NCI-H2171 treated with DMSO at 0.1 percent for 48 hours (cell line): Measurements from ENCODE around the gene MOSPD3.

Experiments used
- DNase-seq: peaks from one replicate; lab custom pipeline; 2025; lab: John Stamatoyannopoulos, UW

The MOSPD3 gene

GRCh38 chr7:100626530-100627237 is 14.3 kb downstream of the MOSPD3 start:
- DNase-seq, result no peak

DNA sequence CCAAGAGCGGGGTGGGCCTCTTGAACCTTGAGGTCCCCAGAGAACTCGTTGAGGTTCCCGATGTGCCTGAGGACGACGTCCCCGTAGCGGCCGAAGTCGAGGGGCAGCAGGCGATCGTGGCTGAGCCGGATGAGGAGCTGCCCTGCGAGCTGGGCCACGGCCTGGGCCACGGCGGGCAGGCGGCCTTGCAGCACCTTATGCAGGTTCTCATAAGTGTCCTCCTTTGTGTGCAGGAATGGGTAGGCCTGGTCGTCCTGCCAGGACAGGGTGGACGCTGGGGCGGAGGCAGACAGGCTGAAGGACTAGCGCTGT is 14.9 kb downstream of the MOSPD3 start:
- no peak for DNase-seq

GRCh38 chr7:100629117-100629716 is 16.9 kb downstream of the MOSPD3 start:
- no peak for DNase-seq

DNA sequence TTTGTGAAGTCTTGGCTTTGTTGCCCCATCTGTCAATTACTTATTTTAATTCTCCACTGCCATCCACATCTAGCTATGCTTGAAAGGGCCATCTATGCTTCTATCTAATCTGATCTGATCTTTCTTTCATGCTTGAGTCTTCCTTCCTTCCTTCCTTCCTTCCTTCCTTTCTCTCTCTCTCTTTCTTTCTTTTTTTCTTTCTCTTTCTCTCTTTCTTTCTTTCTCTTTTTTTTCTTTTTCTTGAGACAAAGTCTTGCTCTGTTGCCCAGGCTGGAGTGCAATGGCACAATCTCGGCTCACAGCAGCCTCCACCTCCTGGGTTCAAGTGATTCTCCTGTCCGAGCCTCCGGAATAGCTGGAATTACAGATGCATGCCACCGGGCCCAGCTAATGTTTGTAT is 17.7 kb downstream of the MOSPD3 start:
- no peak for DNase-seq

GRCh38 chr7:100632951-100633717 is 20.8 kb downstream of the MOSPD3 start:
- peak; percentile 71 for DNase-seq

DNA sequence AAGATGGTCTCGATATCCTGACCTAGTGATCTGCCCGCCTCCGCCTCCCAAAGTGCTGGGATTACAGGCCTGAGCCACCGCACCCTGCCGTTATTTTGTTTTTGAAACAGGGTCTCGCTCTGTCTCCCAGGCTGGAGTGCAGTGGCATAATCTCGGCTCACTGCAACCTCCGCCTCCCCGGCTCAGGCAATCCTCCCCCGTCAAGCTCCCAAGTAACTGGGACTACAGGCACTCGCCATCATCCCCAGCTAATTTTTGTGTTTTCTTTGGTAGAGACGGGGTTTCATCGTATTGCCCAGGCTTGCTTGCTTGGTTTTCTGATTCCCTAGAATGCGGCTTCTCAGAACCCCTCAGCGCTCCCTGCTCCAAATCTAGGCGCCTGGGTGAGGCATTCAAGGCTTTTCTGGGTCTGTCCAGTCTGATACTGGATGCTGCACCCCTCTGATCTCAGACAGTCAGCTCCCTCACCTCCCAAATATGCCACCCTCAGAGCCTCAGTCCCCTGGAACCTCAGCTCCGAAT is 27.7 kb downstream of the MOSPD3 start:
- DNase-seq, result no peak

- DNase-seq, result no peak
Measured at GRCh38 chr7:100640517-100641440, 28.4 kb downstream of the MOSPD3 start.

GRCh38 chr7:100641463-100641859 is 29.1 kb downstream of the MOSPD3 start, which contains the start of gene TFR2:
TSS of gene TFR2 (minus strand) at chr7:100641552. CDS start at chr7:100641509, 43 bp downstream.
- DNase-seq, result no peak

GRCh38 chr7:100641860-100642533 is 29.7 kb downstream of the MOSPD3 start:
- DNase-seq, result no peak

DNA sequence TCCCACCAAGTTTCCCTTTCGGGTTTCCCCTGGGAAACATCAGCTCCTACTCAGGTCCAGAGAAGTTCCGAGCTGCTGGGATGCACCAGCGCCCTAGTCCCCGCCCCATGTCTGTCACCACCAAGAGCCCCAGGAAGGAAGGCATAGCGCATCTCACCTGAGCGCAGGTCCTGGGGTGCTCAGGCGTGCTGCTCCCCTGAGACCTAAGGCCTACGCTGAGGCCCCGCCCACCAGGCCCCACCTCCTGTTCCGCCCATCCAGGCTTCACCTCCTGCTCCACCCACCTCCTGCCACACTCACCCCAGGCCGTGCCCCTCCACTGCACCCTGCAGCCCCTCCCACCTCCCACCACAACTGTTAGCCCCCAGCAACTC is 30.2 kb downstream of the MOSPD3 start:
- DNase-seq, result peak; percentile 85

DNA sequence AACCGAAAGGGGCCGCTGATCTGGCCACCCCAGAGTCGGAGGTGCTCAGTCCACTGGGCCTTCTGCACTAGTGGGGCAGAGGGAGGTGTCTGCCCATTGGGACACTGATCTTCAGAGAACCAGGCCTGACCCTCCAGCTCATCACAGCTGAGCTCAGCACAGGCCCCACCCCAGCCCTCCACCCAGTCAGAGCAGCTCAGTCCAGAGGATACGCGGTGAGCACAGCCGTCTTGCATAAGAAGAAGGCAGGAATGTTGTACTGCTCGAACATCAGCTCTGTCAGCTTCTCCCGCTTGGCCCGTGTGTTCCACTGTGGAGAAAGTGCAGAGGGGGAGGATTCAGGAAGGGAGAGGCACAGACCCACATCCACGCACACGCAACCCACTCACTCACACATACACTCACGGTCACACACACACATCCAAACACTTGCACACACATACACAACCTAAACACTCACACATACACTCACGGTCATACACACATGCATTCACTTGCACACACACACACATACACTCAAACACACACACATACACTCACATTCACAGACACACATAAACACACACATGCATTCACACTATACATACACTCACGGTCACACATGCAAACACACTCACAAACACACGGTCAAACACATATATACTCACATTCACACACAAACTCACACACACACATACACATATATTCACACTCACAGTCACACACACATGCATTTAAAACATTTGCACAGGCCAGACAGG is 37.7 kb downstream of the MOSPD3 start:
- no peak for DNase-seq

- no peak for DNase-seq
Measured at GRCh38 chr7:100654908-100655831, 42.8 kb downstream of the MOSPD3 start.

- DNase-seq, result peak; percentile 65
Measured at GRCh38 chr7:100655908-100656674, 43.8 kb downstream of the MOSPD3 start, which contains the start of gene ACTL6B. TSS of gene ACTL6B (minus strand) at chr7:100656448. CDS start at chr7:100656354, 94 bp downstream.

DNA sequence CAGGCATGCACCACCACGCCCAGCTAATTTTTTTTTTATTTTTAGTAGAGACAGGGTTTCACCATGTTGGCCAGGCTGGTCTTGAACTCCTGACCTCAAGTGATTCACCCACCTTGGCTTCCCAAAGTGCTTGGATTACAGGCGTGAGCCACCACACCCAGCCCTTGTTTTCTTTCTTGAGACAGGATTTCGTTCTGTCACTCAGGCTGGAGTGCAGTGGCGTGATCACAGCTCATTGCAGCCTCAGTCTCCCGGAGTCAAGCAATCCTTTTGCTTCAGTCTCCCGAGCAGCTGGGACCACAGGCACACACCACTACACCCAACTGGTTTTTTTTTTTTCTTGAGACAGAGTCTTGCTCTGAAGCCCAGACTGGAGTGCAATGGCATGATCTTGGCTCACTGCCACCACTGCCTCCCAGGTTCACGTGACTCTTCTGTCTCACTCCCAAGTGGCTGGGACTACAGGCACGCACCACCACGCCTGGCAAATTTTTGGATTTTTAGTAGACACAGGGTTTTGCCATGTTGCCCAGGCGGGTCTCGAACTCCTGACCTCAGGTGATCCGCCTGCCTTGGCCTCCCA is 49.9 kb downstream of the MOSPD3 start:
- peak; percentile 58 for DNase-seq
